Panc1 (cell line): ENCODE measurements around the gene CDK5RAP1. TPM values are rescaled to one million over a fixed set of nuclear protein-coding genes. Genes with fewer than 3 reads are reported as not detected.

ENCODE experiments used
- ATAC-seq: fragments of 200-7000 bp; cut with Tn5 transposase; 2 replicates; pipeline ENCODE4 v1.9.1; 2020; ENCODE audit warnings: mild to moderate bottlenecking, moderate library complexity
- BruUV-seq: library from RNA; stranded (reverse); fragments of 400-500 nt; replicated peaks from 2 replicates; lab custom pipeline; 2021; lab: Mats Ljungman, UMichigan
- CTCF ChIA-PET: fragments of 300-600 bp; sonication (Branson Sonifier 250); formaldehyde crosslinking; loops from one replicate; lab custom pipeline; 2022; ENCODE audit warnings: antibody characterized with exemption; lab: Charles Lee
- POLR2A ChIA-PET: fragments of 300-600 bp; sonication (Branson Sonifier 250); formaldehyde crosslinking; loops from one replicate; lab custom pipeline; 2022; ENCODE audit warnings: antibody characterized with exemption; lab: Charles Lee
- DNase-seq: peaks from one replicate; pipeline ENCODE4 v3.0.0-alpha.2; 2010; ENCODE audit warnings: low read depth, low spot score
- H3K27ac ChIP-seq: 2 replicates; pipeline ENCODE4 v1.5.1; 2011; ENCODE audit warnings: mild to moderate bottlenecking, low read length, inconsistent platforms
- H3K27me3 ChIP-seq: fragments of 200-500 bp; sonication (Bioruptor generic); 2 replicates; pipeline ENCODE4 v1.6.0; 2014; ENCODE audit warnings: low read length, inconsistent platforms; ENCODE audit not compliant: control insufficient read depth, insufficient read depth
- H3K36me3 ChIP-seq: fragments of 200-500 bp; sonication (Bioruptor generic); 2 replicates; pipeline ENCODE4 v1.5.1; 2014; ENCODE audit warnings: inconsistent platforms, mild to moderate bottlenecking, low read length, moderate library complexity; ENCODE audit not compliant: control insufficient read depth, insufficient read depth
- H3K4me1 ChIP-seq: 2 replicates; pipeline ENCODE4 v1.5.1; 2011; ENCODE audit warnings: inconsistent platforms, mild to moderate bottlenecking, low read length, moderate library complexity; ENCODE audit not compliant: control insufficient read depth, insufficient read depth
- H3K4me3 ChIP-seq, 2 experiments: 2 replicates each; pipeline ENCODE4 v1.5.1; 2011 to 2012; ENCODE audit warnings: low read depth in 2 of 2, low read length in 2 of 2, mild to moderate bottlenecking in 2 of 2, inconsistent platforms in 1 of 2, moderate library complexity in 1 of 2
- H3K9me3 ChIP-seq: fragments of 200-500 bp; sonication (Bioruptor generic); 2 replicates; pipeline ENCODE4 v1.5.1; 2014; ENCODE audit warnings: low read depth, mild to moderate bottlenecking, inconsistent platforms, low read length, moderate library complexity; ENCODE audit not compliant: control insufficient read depth, insufficient read depth
- CTCF ChIP-seq: fragments of 450-650 bp; IDR thresholded peaks from 2 replicates; pipeline ENCODE4 v1.5.1; 2017; ENCODE audit warnings: mild to moderate bottlenecking
- POLR2AphosphoS5 ChIP-seq: IDR thresholded peaks from 2 replicates; pipeline ENCODE4 v1.6.1; 2012; ENCODE audit warnings: mild to moderate bottlenecking, low read depth, low read length, moderate library complexity
- SIN3A ChIP-seq: IDR thresholded peaks from 2 replicates; pipeline ENCODE4 v1.6.1; 2012; ENCODE audit warnings: low read depth, mild to moderate bottlenecking, low read length, moderate library complexity, borderline replicate concordance; ENCODE audit not compliant: insufficient read depth
- TCF7L2 ChIP-seq: IDR thresholded peaks from 2 replicates; pipeline ENCODE4 v1.6.1; 2011; ENCODE audit warnings: mild to moderate bottlenecking, low read depth, low read length, inconsistent platforms
- in situ Hi-C: cut with HindIII; loops from 2 replicates; pipeline ENCODE4 v1.10.0; 2016; ENCODE audit warnings: low sequenced_read_pairs, low pct_unique_long_range_greater_than_20kb
- intact Hi-C: fragments of 100-400 bp; cut with micrococcal nuclease; formaldehyde crosslinking; loops from one replicate; pipeline ENCODE4 v1.10.0; 2022; ENCODE audit not compliant: unreplicated experiment
- total RNA-seq: library from RNA; stranded (reverse); gene quantifications from one replicate; pipeline ENCODE4 v1.2.1, GENCODE V29; 2021; ENCODE audit not compliant: unreplicated experiment
- TF ChIP-seq, protein P1 (sequence below), 2 experiments: IDR thresholded peaks; 2 replicates each; pipeline ENCODE4 v1.6.1; 2011 to 2012; ENCODE audit warnings: low read depth in 2 of 2, control low read depth in 1 of 2, low read length in 1 of 2, mild to moderate bottlenecking in 1 of 2, moderate library complexity in 1 of 2; ENCODE audit not compliant: insufficient read depth in 1 of 2

The CDK5RAP1 gene
- total RNA-seq, 1 experiment from 2014 or later: 34.8 TPM

DNA sequence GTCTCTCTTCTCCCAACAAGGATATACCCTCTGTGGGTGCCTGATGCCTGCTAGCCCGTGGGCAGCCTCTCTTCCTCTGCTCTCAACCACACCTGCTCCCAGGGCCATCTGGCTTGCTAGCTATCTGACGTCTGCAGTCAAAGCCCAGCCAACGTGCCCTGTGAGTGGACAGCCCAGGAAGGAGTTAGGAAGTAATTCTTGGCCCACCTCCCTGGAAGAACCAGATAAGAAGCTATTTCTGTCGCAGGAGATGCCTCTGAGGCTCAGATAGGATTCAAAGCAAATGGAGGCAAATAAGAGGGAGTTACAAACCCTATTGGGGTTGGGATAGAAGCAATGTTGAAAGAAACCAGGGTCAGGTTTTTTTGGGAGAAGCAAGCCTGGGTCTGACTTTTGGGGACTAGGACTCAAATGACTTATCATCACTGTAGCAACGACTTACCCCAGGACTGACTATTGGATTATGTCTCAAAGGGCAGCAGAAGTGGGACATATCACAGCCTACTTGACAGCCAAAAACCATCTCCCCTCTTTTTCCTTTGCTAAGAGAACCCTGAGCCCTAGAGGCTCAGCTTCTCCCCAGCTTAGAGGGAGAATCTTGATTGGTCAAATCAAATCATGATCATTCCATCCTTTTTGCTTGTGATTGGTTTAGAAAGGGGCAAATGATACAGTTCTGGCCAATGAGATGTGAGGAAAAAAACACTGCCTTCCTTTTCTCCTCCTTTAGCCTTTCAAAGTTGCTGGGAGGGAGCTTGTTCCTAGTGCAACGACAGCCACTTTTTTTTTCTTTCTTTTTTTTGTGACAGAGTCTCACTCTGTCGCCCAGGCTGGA lies 18.0 kb upstream of the CDK5RAP1 start:
- POLR2A ChIA-PET: interaction anchor here (0.6 kb wide), 1 partner anchor 860 kb away, joined by 3 read pairs; no protein-coding TSS in a partner anchor
- Histone ChIP-seq H3K9me3 (no peaks in the 10 kb centered on the region), H3K27me3 (no peaks in the 10 kb centered on the region), H3K27ac (no peak overlapping the region), H3K4me3 (no peak overlapping the region), H3K36me3 (no peaks in the 10 kb centered on the region), H3K4me1 (no peaks in the 10 kb centered on the region)
- TF ChIP-seq SIN3A: no peak
- no peak for TF ChIP-seq CTCF
- no peak for TF ChIP-seq POLR2AphosphoS5
- no peak for TF ChIP-seq TCF7L2
- TF ChIP-seq, protein P1, sequence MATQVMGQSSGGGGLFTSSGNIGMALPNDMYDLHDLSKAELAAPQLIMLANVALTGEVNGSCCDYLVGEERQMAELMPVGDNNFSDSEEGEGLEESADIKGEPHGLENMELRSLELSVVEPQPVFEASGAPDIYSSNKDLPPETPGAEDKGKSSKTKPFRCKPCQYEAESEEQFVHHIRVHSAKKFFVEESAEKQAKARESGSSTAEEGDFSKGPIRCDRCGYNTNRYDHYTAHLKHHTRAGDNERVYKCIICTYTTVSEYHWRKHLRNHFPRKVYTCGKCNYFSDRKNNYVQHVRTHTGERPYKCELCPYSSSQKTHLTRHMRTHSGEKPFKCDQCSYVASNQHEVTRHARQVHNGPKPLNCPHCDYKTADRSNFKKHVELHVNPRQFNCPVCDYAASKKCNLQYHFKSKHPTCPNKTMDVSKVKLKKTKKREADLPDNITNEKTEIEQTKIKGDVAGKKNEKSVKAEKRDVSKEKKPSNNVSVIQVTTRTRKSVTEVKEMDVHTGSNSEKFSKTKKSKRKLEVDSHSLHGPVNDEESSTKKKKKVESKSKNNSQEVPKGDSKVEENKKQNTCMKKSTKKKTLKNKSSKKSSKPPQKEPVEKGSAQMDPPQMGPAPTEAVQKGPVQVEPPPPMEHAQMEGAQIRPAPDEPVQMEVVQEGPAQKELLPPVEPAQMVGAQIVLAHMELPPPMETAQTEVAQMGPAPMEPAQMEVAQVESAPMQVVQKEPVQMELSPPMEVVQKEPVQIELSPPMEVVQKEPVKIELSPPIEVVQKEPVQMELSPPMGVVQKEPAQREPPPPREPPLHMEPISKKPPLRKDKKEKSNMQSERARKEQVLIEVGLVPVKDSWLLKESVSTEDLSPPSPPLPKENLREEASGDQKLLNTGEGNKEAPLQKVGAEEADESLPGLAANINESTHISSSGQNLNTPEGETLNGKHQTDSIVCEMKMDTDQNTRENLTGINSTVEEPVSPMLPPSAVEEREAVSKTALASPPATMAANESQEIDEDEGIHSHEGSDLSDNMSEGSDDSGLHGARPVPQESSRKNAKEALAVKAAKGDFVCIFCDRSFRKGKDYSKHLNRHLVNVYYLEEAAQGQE (IDR thresholded peaks at IDR 0.05; ENCODE audit: insufficient read depth in 1 of 2, low read depth in 2 of 2, low read length in 1 of 2): no peak
- BruUV-seq: no TSS peak
- in situ Hi-C loops (no loop called here), intact Hi-C loops (no loop called here)
- CTCF ChIA-PET: no interaction called here
- ATAC-seq: no peak
- no peak for DNase-seq

DNA sequence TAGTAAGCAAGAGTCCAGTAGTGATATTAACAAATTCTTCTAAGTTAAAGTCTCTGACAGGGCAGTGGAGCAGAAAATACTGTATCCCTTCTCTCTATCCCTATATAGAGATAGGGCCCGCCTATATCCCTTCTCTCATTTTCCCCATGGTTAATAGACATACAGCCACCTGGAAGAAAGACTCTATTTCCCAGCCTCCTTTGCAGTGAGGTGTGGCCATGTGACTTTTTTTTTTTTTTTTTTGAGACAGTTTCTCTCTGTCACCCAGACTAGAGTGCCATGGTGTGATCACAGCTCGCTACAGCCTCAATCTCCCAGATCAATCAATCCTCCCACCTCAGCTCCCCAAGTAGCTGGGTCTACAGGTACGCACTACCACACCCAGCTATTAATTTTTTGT lies 16.7 kb upstream of the CDK5RAP1 start:
- BruUV-seq: no TSS peak

More for the DNA sequence above, 16.7 kb upstream of the CDK5RAP1 start:
- Histone ChIP-seq H3K27ac (no peak overlapping the region), H3K4me1 (no peaks in the 10 kb centered on the region), H3K4me3 (no peak overlapping the region), H3K27me3 (no peaks in the 10 kb centered on the region), H3K36me3 (no peaks in the 10 kb centered on the region), H3K9me3 (no peaks in the 10 kb centered on the region)
- ChIA-PET POLR2A (no interaction called here), CTCF (no interaction called here)
- in situ Hi-C loops (no loop called here), intact Hi-C loops (no loop called here)
- ATAC-seq (peak; percentile 57; the same call in 1 of the 2 replicates), DNase-seq (no peak)
- TF ChIP-seq, protein P1 (IDR thresholded peaks at IDR 0.05; ENCODE audit: insufficient read depth in 1 of 2, low read depth in 2 of 2, low read length in 1 of 2): no peak
- TF ChIP-seq TCF7L2: no peak
- no peak for TF ChIP-seq SIN3A
- no peak for TF ChIP-seq CTCF
- TF ChIP-seq POLR2AphosphoS5: no peak
